Liver (tissue), 9 donors: ENCODE measurements around the gene P2RY6. TPM values are rescaled to one million over a fixed set of nuclear protein-coding genes. Genes with fewer than 3 reads are reported as not detected.

Experiments
- DNase-seq: peaks from one replicate; pipeline ENCODE4 v3.0.0-alpha.2; 2017; ENCODE audit warnings: low spot score
- H3K27ac ChIP-seq, 2 donors: one replicate each; pipeline ENCODE4 v1.7.0; 2013; ENCODE audit warnings: inconsistent platforms in 2 of 2, low read length in 2 of 2, control low read depth in 1 of 2, low read depth in 1 of 2, mild to moderate bottlenecking in 1 of 2
- H3K27me3 ChIP-seq, 4 donors: one replicate each; pipeline versions ENCODE4 v1.6.1 to v1.7.0; 2013; ENCODE audit warnings: low read length in 3 of 4, inconsistent platforms in 1 of 4, mild to moderate bottlenecking in 1 of 4, moderate library complexity in 1 of 4; ENCODE audit not compliant: control insufficient read depth in 4 of 4, insufficient read depth in 4 of 4
- H3K36me3 ChIP-seq, 4 donors: one replicate each; pipeline versions ENCODE4 v1.6.1 to v1.7.0; 2013; ENCODE audit warnings: low read length in 3 of 4, mild to moderate bottlenecking in 3 of 4, low read depth in 1 of 4, moderate library complexity in 1 of 4; ENCODE audit not compliant: control insufficient read depth in 4 of 4, insufficient read depth in 3 of 4
- H3K4me1 ChIP-seq, 4 donors: one replicate each; pipeline versions ENCODE4 v1.6.1 to v1.7.0; 2013; ENCODE audit warnings: low read length in 3 of 4, mild to moderate bottlenecking in 3 of 4, moderate library complexity in 1 of 4; ENCODE audit not compliant: control insufficient read depth in 4 of 4, insufficient read depth in 4 of 4
- H3K4me3 ChIP-seq, 3 donors: one replicate each; pipeline versions ENCODE4 v1.6.1 to v1.7.0; 2013; ENCODE audit warnings: low read length in 3 of 3, control low read depth in 1 of 3, low read depth in 1 of 3, mild to moderate bottlenecking in 1 of 3
- H3K9ac ChIP-seq, 2 donors: one replicate each; pipeline ENCODE4 v1.7.0; 2013; ENCODE audit warnings: low read length in 2 of 2, mild to moderate bottlenecking in 2 of 2, moderate library complexity in 2 of 2, control low read depth in 1 of 2, low read depth in 1 of 2
- H3K9me3 ChIP-seq, 4 donors: one replicate each; pipeline versions ENCODE4 v1.6.1 to v1.7.0; 2013; ENCODE audit warnings: low read length in 3 of 4; ENCODE audit not compliant: control insufficient read depth in 4 of 4
- ATF3 ChIP-seq: IDR thresholded peaks from 2 replicates; pipeline ENCODE4 v1.6.1; 2016; ENCODE audit warnings: antibody characterized with exemption
- EGR1 ChIP-seq, 2 donors: IDR thresholded peaks; 2 replicates each; pipeline ENCODE4 v1.6.1; 2016 to 2018; ENCODE audit warnings: antibody characterized with exemption in 2 of 2, low read depth in 2 of 2
- FOXA2 ChIP-seq: IDR thresholded peaks from 2 replicates; pipeline ENCODE4 v1.6.1; 2016; ENCODE audit warnings: antibody characterized with exemption
- GABPA ChIP-seq, 2 donors: IDR thresholded peaks in 1 of 2; conservative IDR thresholded peaks in 1 of 2; 2 replicates each; pipeline ENCODE4 v1.6.1; 2016; ENCODE audit warnings: antibody characterized with exemption in 2 of 2, mild to moderate bottlenecking in 1 of 2, moderate library complexity in 1 of 2
- HNF4A ChIP-seq, 2 donors: conservative IDR thresholded peaks; 2 replicates each; pipeline ENCODE4 v1.6.1; 2016; ENCODE audit warnings: antibody characterized with exemption in 2 of 2, mild to moderate bottlenecking in 2 of 2
- JUND ChIP-seq, 2 donors: IDR thresholded peaks; 2 replicates each; pipeline ENCODE4 v1.6.1; 2016; ENCODE audit warnings: antibody characterized with exemption in 2 of 2
- NR2F2 ChIP-seq: IDR thresholded peaks from 2 replicates; pipeline ENCODE4 v1.6.1; 2016; ENCODE audit warnings: antibody characterized with exemption
- RXRA ChIP-seq, 2 donors: IDR thresholded peaks; 2 replicates each; pipeline ENCODE4 v1.6.1; 2017 to 2018; ENCODE audit warnings: antibody characterized with exemption in 2 of 2, mild to moderate bottlenecking in 1 of 2
- SP1 ChIP-seq: IDR thresholded peaks from 2 replicates; pipeline ENCODE4 v1.6.1; 2018; ENCODE audit warnings: antibody characterized with exemption, mild to moderate bottlenecking
- TAF1 ChIP-seq: conservative IDR thresholded peaks from 2 replicates; pipeline ENCODE4 v1.6.1; 2016; ENCODE audit warnings: antibody characterized with exemption, mild to moderate bottlenecking
- YY1 ChIP-seq: IDR thresholded peaks from 2 replicates; pipeline ENCODE4 v1.6.1; 2016; ENCODE audit warnings: antibody characterized with exemption, mild to moderate bottlenecking
- ZBTB33 ChIP-seq: IDR thresholded peaks from 2 replicates; pipeline ENCODE4 v1.6.1; 2016; ENCODE audit warnings: antibody characterized with exemption
- WGBS: extraction: QIAGEN DNeasy Blood & Tissue Kit; methylation state at CpG from one replicate; pipeline ENCODE4 v1.1.7; 2013; 5-methylcytosine and 5-hydroxymethylcytosine counted together
- polyA plus RNA-seq, 2 donors: library from polyadenylated mRNA; stranded (reverse) in 1 of 2; unstranded in 1 of 2; fragments of 200-250 nt in 1 of 2; fragments of >200 nt in 1 of 2; fragmentation: Nextera tagmentation in 1 of 2; extraction: Ambion mirVana in 1 of 2; gene quantifications; one replicate each; pipeline versions ENCODE4 v1.2.1 to v1.2.3, GENCODE V29; 2013 to 2015
- total RNA-seq, 2 donors: library from RNA; depleted of rRNA; stranded (reverse); fragments of >200 nt; gene quantifications; one replicate each; pipeline ENCODE4 v1.2.3, GENCODE V29; 2014
- donor health status: healthy.
- donor health status: healthy.
- donor health status: healthy.
- donor health status: healthy.
- donor health status: healthy.

The P2RY6 gene
- total and polyA plus RNA-seq, 4 donors, result 0.21 to 1.3 (median 0.78) TPM

- Histone ChIP-seq H3K9me3 (no peaks in the 10 kb centered on the region), H3K4me1 (peaks cover 2 to 12% (median 3%) of the 10 kb centered on the region in 4 donors), H3K4me3 (no peak overlapping the region), H3K9ac (no peak overlapping the region), H3K27me3 (no peaks in the 10 kb centered on the region), H3K27ac (no peak overlapping the region), H3K36me3 (no peaks in the 10 kb centered on the region)
- DNase-seq, result no peak
- TF ChIP-seq TAF1, result no peak
- TF ChIP-seq RXRA (IDR thresholded peaks at IDR 0.05), result no peak
- TF ChIP-seq GABPA (IDR thresholded peaks at IDR 0.05 in 1 of 2, conservative IDR thresholded peaks at IDR 0.05 in 1 of 2), result no peak
- no peak for TF ChIP-seq HNF4A (conservative IDR thresholded peaks at IDR 0.05)
- no peak for TF ChIP-seq JUND (IDR thresholded peaks at IDR 0.05)
- WGBS, result 88% methylated on average over 5 of the region's 5 CpGs
Observed at GRCh38 chr11:73345481-73346160, 73.5 kb downstream of the P2RY6 start.

GRCh38 chr11:73346186-73346935 lies 74.2 kb downstream of the P2RY6 start:
- H3K4me3 ChIP-seq, result no peak overlapping the region
- H3K9me3 ChIP-seq, result no peaks in the 10 kb centered on the region
- WGBS, result 85% methylated on average over 10 of the region's 10 CpGs
- no peaks in the 10 kb centered on the region for H3K36me3 ChIP-seq
- peaks cover 2 to 15% (median 4%) of the 10 kb centered on the region in 4 donors for H3K4me1 ChIP-seq
- no peaks in the 10 kb centered on the region for H3K27me3 ChIP-seq
- H3K27ac ChIP-seq, result no peak overlapping the region
- TF ChIP-seq FOXA2 (no peak), HNF4A (conservative IDR thresholded peaks at IDR 0.05) (no peak), EGR1 (IDR thresholded peaks at IDR 0.05; ENCODE audit: low read depth in 2 of 2) (no peak)
- H3K9ac ChIP-seq, result no peak overlapping the region
- DNase-seq, result no peak

- peaks cover 2 to 15% (median 4%) of the 10 kb centered on the region in 4 donors for H3K4me1 ChIP-seq
Observed at GRCh38 chr11:73347067-73347466, 74.9 kb downstream of the P2RY6 start.

More at GRCh38 chr11:73347067-73347466, 74.9 kb downstream of the P2RY6 start:
- H3K27me3 ChIP-seq, result no peaks in the 10 kb centered on the region
- no peak overlapping the region for H3K4me3 ChIP-seq
- 88% methylated on average over 12 of the region's 12 CpGs for WGBS
- no peak overlapping the region for H3K9ac ChIP-seq
- H3K9me3 ChIP-seq, result no peaks in the 10 kb centered on the region
- no peak for DNase-seq
- H3K36me3 ChIP-seq, result no peaks in the 10 kb centered on the region
- no peak overlapping the region for H3K27ac ChIP-seq
- TF ChIP-seq ZBTB33 (no peak), YY1 (no peak), GABPA (IDR thresholded peaks at IDR 0.05 in 1 of 2, conservative IDR thresholded peaks at IDR 0.05 in 1 of 2) (no peak), EGR1 (IDR thresholded peaks at IDR 0.05; ENCODE audit: low read depth in 2 of 2) (no peak), ATF3 (no peak), NR2F2 (no peak), SP1 (no peak)

Other genes starting within 250 kb of the P2RY6 start
- 10 to 100 TPM; 10.4 to 18.7 TPM for gene FCHSD2, start 130.0 kb upstream of the P2RY6 start, total RNA-seq
- 1 to 10 TPM; 7.6 to 9.3 TPM for gene FCHSD2, start 130.0 kb upstream of the P2RY6 start, polyA plus RNA-seq
- 1 to 10 TPM; 2.4 to 3.7 TPM for gene P2RY2, start 54.1 kb upstream of the P2RY6 start, total RNA-seq
- 1 to 10 TPM; 1.8 to 2.0 TPM for gene P2RY2, start 54.1 kb upstream of the P2RY6 start, polyA plus RNA-seq
- gene ARHGEF17, start 35.9 kb downstream of the P2RY6 start, total RNA-seq, result 10 to 100 TPM in 1 of 2 donors, 1 to 10 TPM in 1; 7.7 to 12.6 TPM
- gene ARHGEF17, start 35.9 kb downstream of the P2RY6 start, polyA plus RNA-seq, result 1 to 10 TPM; 2.6 to 3.8 TPM
- 1 to 10 TPM; 3.3 to 8.0 TPM for gene RELT, start 104.1 kb downstream of the P2RY6 start, total RNA-seq
- 1 to 10 TPM in 1 of 2 donors, under 1 TPM in 1; 0.21 to 1.3 TPM for gene RELT, start 104.1 kb downstream of the P2RY6 start, polyA plus RNA-seq